Cardiac fibroblast (primary cell): ENCODE measurements around the gene SHOC2.
A peak's percentile ranks its signal among the peaks of the same experiment; 100 is the strongest.

Experiments used
- DNase-seq, 2 donors: peaks; one replicate each; pipeline versions ENCODE4 v3.0.0 to v3.0.0-alpha.2; 2010; ENCODE audit warnings: low read depth in 2 of 2
- H3K4me3 ChIP-seq, 2 donors: replicated peaks in 1 of 2; 1 replicate in 1 of 2; 2 replicates in 1 of 2; pipeline ENCODE4 v1.5.1; 2011; ENCODE audit warnings: low read depth in 2 of 2, low read length in 2 of 2, mild to moderate bottlenecking in 2 of 2, moderate library complexity in 1 of 2
- TF ChIP-seq, protein P1 (sequence below): IDR thresholded peaks from one replicate; pipeline ENCODE4 v1.5.1; 2011; ENCODE audit warnings: low read depth, mild to moderate bottlenecking, low read length, inconsistent platforms

The SHOC2 gene

DNA sequence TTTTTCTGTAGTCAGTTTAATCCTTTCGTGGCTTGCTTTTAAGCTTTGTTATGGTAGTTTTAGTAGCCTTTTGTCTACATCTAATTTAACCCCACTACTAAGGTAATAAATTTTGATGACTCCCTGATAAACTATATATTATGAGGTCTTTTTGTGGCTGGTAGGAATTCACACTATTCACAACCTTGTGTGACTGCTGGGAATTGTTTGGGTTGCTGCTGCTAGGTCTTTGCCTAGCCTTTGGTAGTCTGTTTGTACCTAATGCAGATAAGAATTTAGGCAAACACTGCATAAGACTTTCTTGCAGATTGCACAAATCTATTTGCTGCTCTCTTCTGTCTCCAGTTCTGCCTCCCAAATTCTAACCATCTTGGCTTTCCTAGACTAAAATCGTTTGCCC lies 58.3 kb downstream of the SHOC2 start:
- H3K4me3 ChIP-seq = no peak overlapping the region
- peak in 1 of 2 donors; percentile 27 for DNase-seq
- TF ChIP-seq, protein P1, sequence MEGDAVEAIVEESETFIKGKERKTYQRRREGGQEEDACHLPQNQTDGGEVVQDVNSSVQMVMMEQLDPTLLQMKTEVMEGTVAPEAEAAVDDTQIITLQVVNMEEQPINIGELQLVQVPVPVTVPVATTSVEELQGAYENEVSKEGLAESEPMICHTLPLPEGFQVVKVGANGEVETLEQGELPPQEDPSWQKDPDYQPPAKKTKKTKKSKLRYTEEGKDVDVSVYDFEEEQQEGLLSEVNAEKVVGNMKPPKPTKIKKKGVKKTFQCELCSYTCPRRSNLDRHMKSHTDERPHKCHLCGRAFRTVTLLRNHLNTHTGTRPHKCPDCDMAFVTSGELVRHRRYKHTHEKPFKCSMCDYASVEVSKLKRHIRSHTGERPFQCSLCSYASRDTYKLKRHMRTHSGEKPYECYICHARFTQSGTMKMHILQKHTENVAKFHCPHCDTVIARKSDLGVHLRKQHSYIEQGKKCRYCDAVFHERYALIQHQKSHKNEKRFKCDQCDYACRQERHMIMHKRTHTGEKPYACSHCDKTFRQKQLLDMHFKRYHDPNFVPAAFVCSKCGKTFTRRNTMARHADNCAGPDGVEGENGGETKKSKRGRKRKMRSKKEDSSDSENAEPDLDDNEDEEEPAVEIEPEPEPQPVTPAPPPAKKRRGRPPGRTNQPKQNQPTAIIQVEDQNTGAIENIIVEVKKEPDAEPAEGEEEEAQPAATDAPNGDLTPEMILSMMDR = no peak

DNA sequence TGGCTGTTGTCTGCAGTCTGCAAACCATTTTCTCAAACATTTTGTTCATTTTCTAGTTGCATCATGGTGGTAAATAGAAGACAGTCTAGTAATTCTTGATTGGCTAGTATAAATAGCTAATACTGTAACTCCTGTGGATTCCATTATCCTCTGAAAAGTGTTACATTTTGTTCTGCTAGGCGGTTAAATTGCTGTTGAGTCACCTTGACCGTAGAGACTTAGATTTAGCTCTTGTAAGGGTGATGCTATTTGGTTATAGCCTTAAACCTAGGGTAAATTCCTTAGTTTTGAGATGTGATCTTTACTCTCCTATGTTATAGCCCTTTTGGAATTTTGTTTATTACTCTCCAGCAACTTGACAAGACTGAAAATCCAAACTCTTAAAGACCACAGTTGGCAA lies 58.8 kb downstream of the SHOC2 start:
- H3K4me3 ChIP-seq = no peak overlapping the region
- TF ChIP-seq, protein P1 = no peak
- DNase-seq = peak in 1 of 2 donors; percentile 29

DNA sequence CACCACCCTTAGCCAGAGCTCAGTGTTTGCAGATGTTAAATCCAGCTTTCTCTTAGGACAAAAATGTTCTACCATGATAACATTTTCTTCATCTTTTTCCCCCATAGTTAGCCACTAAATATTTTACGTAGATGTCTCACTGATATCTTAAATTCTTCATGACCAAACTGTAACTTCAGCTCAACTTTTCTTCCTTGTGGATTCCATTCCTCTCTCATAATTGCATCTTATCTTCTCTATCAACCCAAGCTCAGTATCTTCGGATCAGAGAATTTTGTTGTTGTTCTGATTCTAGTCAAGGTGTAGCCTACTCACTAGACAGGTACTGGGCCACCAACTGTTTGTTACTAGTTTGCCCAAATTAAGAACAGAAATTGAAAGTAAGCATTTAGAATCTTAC lies 60.2 kb downstream of the SHOC2 start:
- TF ChIP-seq, protein P1 = no peak
- H3K4me3 ChIP-seq = no peak overlapping the region
- no peak for DNase-seq

DNA sequence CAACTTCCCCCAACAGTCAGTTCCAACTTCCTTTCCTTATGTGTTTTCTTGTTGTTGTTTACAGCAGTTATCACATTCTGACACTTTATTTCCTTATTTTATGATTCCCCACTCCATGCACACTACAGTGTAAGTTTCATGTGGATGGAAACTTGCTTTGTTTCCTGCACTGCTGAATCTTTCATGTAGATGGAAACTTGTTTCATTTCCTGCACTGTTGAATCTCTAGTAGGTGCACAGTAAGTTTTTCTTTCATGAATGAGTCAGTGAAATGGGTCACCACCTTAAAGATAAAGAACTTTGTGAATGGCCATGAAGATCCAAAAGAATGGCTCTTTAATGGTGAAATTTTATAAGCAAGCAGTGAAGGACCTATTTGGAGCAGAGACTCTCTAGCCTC lies 61.4 kb downstream of the SHOC2 start:
- no peak overlapping the region for H3K4me3 ChIP-seq
- TF ChIP-seq, protein P1 = no peak

DNA sequence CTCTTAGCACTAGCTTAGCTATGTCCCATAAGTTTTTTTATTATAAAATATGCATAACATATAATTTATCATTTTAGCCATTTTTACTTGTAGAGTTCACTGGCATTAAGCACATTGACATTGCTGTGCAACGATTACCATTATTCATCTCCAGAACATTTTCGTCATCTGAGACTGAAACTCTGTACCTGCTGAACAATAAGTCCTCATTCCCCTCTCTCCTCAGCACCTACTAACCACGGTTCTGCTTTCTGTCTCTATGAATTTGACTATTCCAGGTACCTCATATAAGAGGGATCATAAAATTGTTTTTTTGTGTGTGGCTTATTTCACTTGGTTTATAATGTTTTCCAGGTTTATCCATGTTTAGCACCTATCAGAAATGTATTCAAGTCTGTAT lies 64.1 kb downstream of the SHOC2 start:
- no peak overlapping the region for H3K4me3 ChIP-seq
- TF ChIP-seq, protein P1 = no peak
- no peak for DNase-seq

More for the DNA sequence above, 61.4 kb downstream of the SHOC2 start:
- DNase-seq = no peak

DNA sequence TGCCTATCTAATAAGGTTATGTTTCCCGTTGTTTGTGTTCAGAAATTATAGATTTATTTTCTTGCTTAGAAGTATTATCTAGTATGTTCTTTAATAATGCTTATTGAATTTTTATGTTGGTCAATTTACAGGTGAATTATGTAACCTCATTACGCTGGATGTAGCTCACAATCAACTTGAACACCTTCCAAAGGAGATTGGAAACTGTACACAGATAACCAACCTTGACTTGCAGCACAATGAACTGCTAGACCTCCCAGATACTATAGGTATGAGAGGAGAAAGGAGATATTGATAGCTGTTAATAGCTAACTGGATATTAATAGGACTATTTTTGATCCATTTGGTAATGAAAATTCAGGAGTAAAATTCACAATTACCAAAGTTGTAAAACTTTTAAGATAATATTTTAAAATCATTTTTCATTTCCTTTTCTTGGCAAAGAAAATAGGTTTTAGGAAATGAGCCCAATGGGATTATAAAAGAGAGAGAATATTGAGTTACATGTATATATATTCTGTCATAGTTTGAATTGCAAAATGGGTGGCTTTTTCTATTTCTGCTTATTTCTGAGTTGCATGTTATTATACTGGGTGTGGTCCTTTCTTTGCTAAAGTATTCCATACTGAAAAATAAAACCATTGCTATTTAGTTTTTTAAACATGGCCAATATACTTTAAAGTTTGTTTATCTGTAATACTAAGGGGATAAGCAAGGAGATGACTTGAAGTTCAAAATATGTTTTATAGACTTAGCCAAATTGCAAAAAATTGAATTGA lies 66.3 kb downstream of the SHOC2 start:
- TF ChIP-seq, protein P1 = no peak

More for the DNA sequence above, 66.3 kb downstream of the SHOC2 start:
- H3K4me3 ChIP-seq = no peak overlapping the region
- peak in 1 of 2 donors; percentile 26 for DNase-seq
